Superior temporal gyrus (tissue), 1 donor: ENCODE measurements around the gene OTUD5.
"Not testable (repeated sequence)": the region's sequence is repeated elsewhere in the genome, so short reads cannot be mapped to it uniquely, and the experiment has no call there.

ENCODE experiments used
- DNase-seq: peaks from one replicate; pipeline ENCODE4 v3.0.0-alpha.2; 2016; ENCODE audit errors: extremely low spot score

Gene OTUD5

GRCh38 chrX:48957477-48957826 lies at the start of gene OTUD5:
Gene OTUD5 (minus strand): TSS chrX:48957607. CDS start chrX:48957570, 37 bp downstream.
- DNase-seq, result peak; percentile 55

GRCh38 chrX:49003696-49004095 lies 46.3 kb upstream of the OTUD5 start:
- DNase-seq, result no peak

- DNase-seq, result peak; percentile 85
These were observed 44.9 kb upstream of the OTUD5 start, which contains the start of gene GRIPAP1 for GRCh38 chrX:49002091-49002935. Gene GRIPAP1 (minus strand): TSS chrX:49002264. CDS start chrX:49002229, 35 bp downstream.

- DNase-seq, result no peak
These were observed 44.2 kb upstream of the OTUD5 start for GRCh38 chrX:49001521-49002090.

GRCh38 chrX:49000636-49001035 lies 43.2 kb upstream of the OTUD5 start:
- DNase-seq, result no peak

GRCh38 chrX:48999030-48999429 lies 41.6 kb upstream of the OTUD5 start:
- no peak for DNase-seq

- DNase-seq, result no peak
These were observed 41.0 kb upstream of the OTUD5 start for GRCh38 chrX:48998391-48998790.

- no peak for DNase-seq
These were observed 40.5 kb upstream of the OTUD5 start for GRCh38 chrX:48997865-48998264.

GRCh38 chrX:48997455-48997854 lies 40.0 kb upstream of the OTUD5 start:
- no peak for DNase-seq

- DNase-seq, result no peak
These were observed 39.6 kb upstream of the OTUD5 start for GRCh38 chrX:48996969-48997368.

- DNase-seq, result no peak
These were observed 34.9 kb upstream of the OTUD5 start for GRCh38 chrX:48992341-48992740.

- no peak for DNase-seq
These were observed 32.1 kb upstream of the OTUD5 start for GRCh38 chrX:48989483-48989882.

- DNase-seq, result no peak
These were observed 26.5 kb upstream of the OTUD5 start for GRCh38 chrX:48983896-48984295.

- no peak for DNase-seq
These were observed 25.7 kb upstream of the OTUD5 start for GRCh38 chrX:48983081-48983480.

- DNase-seq, result no peak
These were observed 23.8 kb upstream of the OTUD5 start for GRCh38 chrX:48981178-48981577.

- DNase-seq, result not testable (repeated sequence)
These were observed 22.9 kb upstream of the OTUD5 start for GRCh38 chrX:48980341-48980740.

- DNase-seq, result no peak
These were observed 20.8 kb upstream of the OTUD5 start for GRCh38 chrX:48978226-48978625.

- DNase-seq, result no peak
These were observed 18.7 kb upstream of the OTUD5 start for GRCh38 chrX:48976086-48976485.

- no peak for DNase-seq
These were observed 18.1 kb upstream of the OTUD5 start for GRCh38 chrX:48975541-48975940.

GRCh38 chrX:48975041-48975440 lies 17.6 kb upstream of the OTUD5 start:
- no peak for DNase-seq

GRCh38 chrX:48974574-48974973 lies 17.2 kb upstream of the OTUD5 start:
- no peak for DNase-seq

- no peak for DNase-seq
These were observed 16.6 kb upstream of the OTUD5 start for GRCh38 chrX:48974033-48974432.
